T-cell (primary cell): ENCODE measurements around the gene WDR70. TPM values are rescaled to one million over a fixed set of nuclear protein-coding genes. Genes with fewer than 3 reads are reported as not detected.
"Not testable (repeated sequence)": the region's sequence is repeated elsewhere in the genome, so short reads cannot be mapped to it uniquely, and the experiment has no call there.

Source experiments
- ATAC-seq, 4 experiments: fragments of 200-7000 bp in 3 of 4; fragments of 150-1000 bp in 1 of 4; cut with Tn5 transposase; replicated peaks in 1 of 4; 1 replicate in 3 of 4; 2 replicates in 1 of 4; pipeline ENCODE4 v1.10.0; 2021; ENCODE audit warnings: moderate library complexity in 3 of 4, mild to moderate bottlenecking in 2 of 4, moderate number of reproducible peaks in 1 of 4
- CTCF ChIA-PET, 2 donors: fragments of 300-600 bp; sonication (Branson Sonifier 250); formaldehyde crosslinking; loops; one replicate each; lab custom pipeline; 2022; ENCODE audit warnings: antibody characterized with exemption in 2 of 2; lab: Charles Lee
- POLR2A ChIA-PET, 2 donors: fragments of 300-600 bp; sonication (Branson Sonifier 250); formaldehyde crosslinking; loops; one replicate each; lab custom pipeline; 2022; ENCODE audit warnings: antibody characterized with exemption in 2 of 2; lab: Charles Lee
- DNase-seq, 35 experiments: peaks; one replicate each; pipeline versions ENCODE4 v3.0.0 to v3.0.0-alpha.2; 2013 to 2023
- H3K27ac ChIP-seq: one replicate; pipeline ENCODE4 v1.5.1; 2013; ENCODE audit warnings: low read length
- H3K27me3 ChIP-seq, 2 experiments: replicated peaks in 1 of 2; 1 replicate in 1 of 2; 2 replicates in 1 of 2; pipeline versions ENCODE4 v1.6.1 to v1.7.0; 2013; ENCODE audit warnings: low read length in 1 of 2, mixed read lengths in 1 of 2; ENCODE audit not compliant: control insufficient read depth in 2 of 2, insufficient read depth in 2 of 2; ENCODE audit errors: extremely low read depth in 1 of 2
- H3K36me3 ChIP-seq, 2 donors: 1 replicate in 1 of 2; 2 replicates in 1 of 2; pipeline versions ENCODE4 v1.6.1 to v1.7.0; 2013; ENCODE audit warnings: low read length in 1 of 2; ENCODE audit not compliant: control insufficient read depth in 2 of 2, insufficient read depth in 1 of 2; ENCODE audit errors: extremely low read depth in 1 of 2
- H3K4me1 ChIP-seq, 2 experiments: 1 replicate in 1 of 2; 2 replicates in 1 of 2; pipeline versions ENCODE4 v1.6.1 to v1.7.0; 2013; ENCODE audit warnings: low read length in 2 of 2, mixed read lengths in 1 of 2; ENCODE audit not compliant: insufficient read depth in 2 of 2, control insufficient read depth in 1 of 2; ENCODE audit errors: extremely low read depth in 1 of 2
- H3K4me3 ChIP-seq, 2 donors: 1 replicate in 1 of 2; 2 replicates in 1 of 2; pipeline versions ENCODE4 v1.5.1 to v1.7.0; 2013; ENCODE audit warnings: mild to moderate bottlenecking in 2 of 2, low read length in 1 of 2, moderate library complexity in 1 of 2; ENCODE audit not compliant: control insufficient read depth in 1 of 2; ENCODE audit errors: extremely low read depth in 1 of 2
- H3K9me3 ChIP-seq: 2 replicates; pipeline ENCODE4 v1.7.0; 2013
- H3K27ac Mint-ChIP-seq, 2 donors: one replicate each; pipeline ENCODE4 v1.8.0; 2020 to 2021; ENCODE audit warnings: mild to moderate bottlenecking in 2 of 2, mixed read lengths in 2 of 2
- H3K27me3 Mint-ChIP-seq, 2 donors: one replicate each; pipeline ENCODE4 v1.8.0; 2021 to 2022; ENCODE audit warnings: mixed read lengths in 2 of 2
- H3K36me3 Mint-ChIP-seq: one replicate; pipeline ENCODE4 v1.8.0; 2021; ENCODE audit warnings: mixed read lengths
- H3K4me1 Mint-ChIP-seq, 3 donors: one replicate each; pipeline ENCODE4 v1.8.0; 2020 to 2022; ENCODE audit warnings: mixed read lengths in 3 of 3, mild to moderate bottlenecking in 1 of 3
- H3K4me3 Mint-ChIP-seq, 3 donors: one replicate each; pipeline ENCODE4 v1.8.0; 2020 to 2022; ENCODE audit warnings: mild to moderate bottlenecking in 3 of 3, mixed read lengths in 3 of 3, moderate library complexity in 3 of 3
- H3K9me3 Mint-ChIP-seq, 3 donors: one replicate each; pipeline ENCODE4 v1.8.0; 2020 to 2022; ENCODE audit warnings: mixed read lengths in 3 of 3
- WGBS: methylation state at CpG from one replicate; pipeline ENCODE4 v1.1.5; 2013; ENCODE audit warnings: missing lambda C conversion rate; ENCODE audit not compliant: insufficient coverage; 5-methylcytosine and 5-hydroxymethylcytosine counted together
- total RNA-seq, 35 experiments: library from RNA in 6 of 35; stranded (reverse) in 6 of 35; fragments of 120-200 nt in 1 of 35; gene quantifications; one replicate each; pipeline versions ENCODE4 v1.2.1 to v1.2.4 and lab custom pipeline; 2013 to 2026

Gene WDR70
- total RNA-seq, 5 donors from 2014 or later (not counting 1 experiment from before 2014, with no cell fraction given) = 30.1 to 44.6 (median 37.5) TPM

DNA sequence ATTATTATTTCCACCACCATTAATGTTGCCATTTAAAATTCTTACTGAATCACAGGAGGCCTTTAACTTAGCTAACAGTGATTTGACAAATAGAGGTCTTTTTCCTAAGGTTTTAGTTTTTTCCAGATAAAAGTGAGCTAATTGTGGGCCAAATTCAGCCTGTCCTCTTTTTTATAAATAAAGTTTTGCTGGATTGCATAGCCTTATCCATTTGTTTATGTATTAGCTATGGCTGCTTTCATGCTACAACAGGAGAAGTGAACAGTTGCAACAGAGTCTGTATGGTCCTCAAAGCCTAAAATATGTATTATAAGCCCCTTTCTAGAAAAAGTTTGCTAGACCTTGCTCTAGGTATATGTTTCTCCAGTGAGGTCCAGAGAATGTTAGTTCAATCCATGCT lies 288.3 kb downstream of the WDR70 start:
- H3K27me3 Mint-ChIP-seq = no peaks in the 10 kb centered on the region
- ATAC-seq (no peak), DNase-seq (no peak)
- ChIA-PET POLR2A (interaction anchor here in 1 of 2 donors (0.6 kb wide), 1 partner anchor 878 kb away, joined by 6 read pairs; no protein-coding TSS in a partner anchor), CTCF (interaction anchor here in 1 of 2 donors (0.6 kb wide), 2 partner anchors 1063 to 1162 kb away, joined by 3 to 4 read pairs; no protein-coding TSS in a partner anchor)
- H3K4me1 ChIP-seq = peaks cover 2 to 5% of the 10 kb centered on the region in 2 experiments
- H3K36me3 Mint-ChIP-seq = peaks cover 48% of the 10 kb centered on the region
- H3K27ac Mint-ChIP-seq = no peak overlapping the region
- H3K9me3 Mint-ChIP-seq = no peaks in the 10 kb centered on the region
- H3K9me3 ChIP-seq = no peaks in the 10 kb centered on the region
- H3K27ac ChIP-seq = no peak overlapping the region
- H3K4me3 ChIP-seq = no peak overlapping the region
- H3K4me1 Mint-ChIP-seq = peaks cover 25 to 30% (median 29%) of the 10 kb centered on the region in 3 donors
- no peak overlapping the region for H3K4me3 Mint-ChIP-seq
- no peaks in the 10 kb centered on the region for H3K36me3 ChIP-seq
- no peaks in the 10 kb centered on the region for H3K27me3 ChIP-seq

DNA sequence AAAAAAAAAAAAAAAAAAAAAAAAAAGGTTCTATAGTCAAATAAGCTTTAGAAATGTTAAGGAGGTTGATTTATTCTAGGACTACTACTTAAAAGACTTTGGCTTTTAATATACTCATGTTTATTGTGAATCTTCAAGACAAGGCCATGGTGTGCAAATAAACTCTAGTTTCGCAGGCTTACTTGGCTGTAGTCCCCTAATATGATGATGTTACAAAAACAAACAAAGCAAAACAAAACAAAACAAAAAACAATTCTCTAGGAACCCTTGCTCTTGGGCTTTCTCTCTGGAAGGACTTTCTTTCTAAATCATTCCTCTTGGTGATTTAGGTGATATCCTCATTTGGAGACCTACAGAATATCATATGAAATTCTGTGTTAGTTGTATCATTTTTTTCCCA lies 288.7 kb downstream of the WDR70 start:
- POLR2A ChIA-PET = interaction anchor here in 1 of 2 donors (0.6 kb wide), 1 partner anchor 878 kb away, joined by 6 read pairs; no protein-coding TSS in a partner anchor
- WGBS = no CpG with 5 or more reads among the region's 1 CpG
- Histone ChIP-seq H3K4me3 (no peak overlapping the region), H3K4me1 (peaks cover 4 to 9% of the 10 kb centered on the region in 2 experiments), H3K27me3 (no peaks in the 10 kb centered on the region), H3K36me3 (no peaks in the 10 kb centered on the region), H3K27ac (no peak overlapping the region), H3K9me3 (no peaks in the 10 kb centered on the region)
- H3K4me1 Mint-ChIP-seq = peaks cover 28 to 34% (median 32%) of the 10 kb centered on the region in 3 donors
- H3K9me3 Mint-ChIP-seq = no peaks in the 10 kb centered on the region
- H3K36me3 Mint-ChIP-seq = peaks cover 44% of the 10 kb centered on the region
- no peak for ATAC-seq
- H3K27ac Mint-ChIP-seq = no peak overlapping the region
- DNase-seq = no peak
- CTCF ChIA-PET = interaction anchor here in 1 of 2 donors (0.6 kb wide), 2 partner anchors 1064 to 1162 kb away, joined by 3 to 4 read pairs; no protein-coding TSS in a partner anchor
- no peaks in the 10 kb centered on the region for H3K27me3 Mint-ChIP-seq
- no peak overlapping the region for H3K4me3 Mint-ChIP-seq

DNA sequence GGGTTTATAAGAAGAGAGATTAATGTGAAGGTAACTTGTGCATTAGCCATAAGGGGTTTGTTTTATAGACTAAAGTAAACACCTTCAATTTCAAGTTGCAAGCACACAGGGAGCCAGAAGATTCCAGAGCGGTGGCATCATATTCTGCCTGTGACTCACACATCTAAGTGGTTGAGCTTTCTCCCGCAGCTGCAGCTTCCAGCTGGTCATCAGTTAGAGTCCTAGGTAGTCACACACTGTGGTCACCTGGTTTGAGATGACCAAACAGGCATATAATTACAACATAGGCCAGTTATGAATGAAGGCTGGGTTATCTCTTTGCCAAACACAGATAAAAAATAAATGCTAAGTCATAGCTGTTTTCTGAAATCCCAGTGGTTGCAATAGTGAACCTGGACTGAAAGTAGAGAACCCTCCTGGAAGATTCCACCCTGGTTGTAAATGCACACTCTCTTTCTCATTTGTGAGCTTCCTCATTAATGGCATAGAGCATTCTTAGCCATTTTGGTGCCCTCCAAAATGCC lies 289.5 kb downstream of the WDR70 start:
- H3K9me3 ChIP-seq = no peaks in the 10 kb centered on the region
- no peak for ATAC-seq
- H3K27ac ChIP-seq = no peak overlapping the region
- H3K9me3 Mint-ChIP-seq = no peaks in the 10 kb centered on the region
- no peaks in the 10 kb centered on the region for H3K27me3 Mint-ChIP-seq
- no peaks in the 10 kb centered on the region for H3K27me3 ChIP-seq
- no peak overlapping the region for H3K27ac Mint-ChIP-seq
- H3K4me3 Mint-ChIP-seq = no peak overlapping the region
- ChIA-PET POLR2A (no interaction called here), CTCF (no interaction called here)
- no peak for DNase-seq
- H3K36me3 ChIP-seq = no peaks in the 10 kb centered on the region
- no CpG with 5 or more reads among the region's 2 CpGs for WGBS
- H3K36me3 Mint-ChIP-seq = peaks cover 44% of the 10 kb centered on the region
- H3K4me3 ChIP-seq = no peak overlapping the region
- peaks cover 4 to 11% of the 10 kb centered on the region in 2 experiments for H3K4me1 ChIP-seq
- peaks cover 31 to 35% (median 34%) of the 10 kb centered on the region in 3 donors for H3K4me1 Mint-ChIP-seq

DNA sequence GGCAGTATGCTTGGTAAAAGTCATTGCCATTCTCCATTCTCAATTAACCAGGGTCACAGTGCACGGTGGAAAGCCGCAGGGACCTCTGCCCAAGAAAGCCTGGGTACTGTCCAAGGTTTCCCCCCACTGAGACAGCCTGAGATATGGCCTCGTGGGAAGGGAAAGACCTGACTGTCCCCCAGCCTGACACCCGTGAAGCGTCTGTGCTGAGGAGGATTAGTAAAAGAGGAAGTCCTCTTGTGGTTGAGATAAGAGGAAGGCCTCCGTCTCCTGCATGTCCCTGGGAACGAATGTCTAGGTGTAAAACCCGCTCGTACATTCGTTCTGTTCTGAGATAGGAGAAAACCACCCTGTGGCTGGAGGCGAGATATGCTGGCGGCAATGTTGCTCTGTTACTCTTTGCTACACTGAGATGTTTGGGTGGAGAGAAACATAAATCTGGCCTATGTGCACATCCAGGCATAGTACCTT lies 293.0 kb downstream of the WDR70 start:
- POLR2A ChIA-PET, H3K27me3 Mint-ChIP-seq, ATAC-seq, CTCF ChIA-PET, H3K27ac ChIP-seq, H3K4me3 Mint-ChIP-seq, H3K27me3 ChIP-seq, H3K36me3 ChIP-seq, H3K4me3 ChIP-seq, H3K9me3 ChIP-seq, H3K9me3 Mint-ChIP-seq: not testable (repeated sequence)
- peaks cover 22 to 35% (median 27%) of the 10 kb centered on the region in 3 donors for H3K4me1 Mint-ChIP-seq
- peaks cover 4 to 11% of the 10 kb centered on the region in 2 experiments for H3K4me1 ChIP-seq
- H3K27ac Mint-ChIP-seq = peak overlapping the region in 1 of 2 donors; percentile 78
- WGBS = 5% methylated on average over 9 of the region's 12 CpGs
- H3K36me3 Mint-ChIP-seq = peaks cover 26% of the 10 kb centered on the region
- peak in 8 of 35 experiments; percentile 1 to 26 (median 6) for DNase-seq

DNA sequence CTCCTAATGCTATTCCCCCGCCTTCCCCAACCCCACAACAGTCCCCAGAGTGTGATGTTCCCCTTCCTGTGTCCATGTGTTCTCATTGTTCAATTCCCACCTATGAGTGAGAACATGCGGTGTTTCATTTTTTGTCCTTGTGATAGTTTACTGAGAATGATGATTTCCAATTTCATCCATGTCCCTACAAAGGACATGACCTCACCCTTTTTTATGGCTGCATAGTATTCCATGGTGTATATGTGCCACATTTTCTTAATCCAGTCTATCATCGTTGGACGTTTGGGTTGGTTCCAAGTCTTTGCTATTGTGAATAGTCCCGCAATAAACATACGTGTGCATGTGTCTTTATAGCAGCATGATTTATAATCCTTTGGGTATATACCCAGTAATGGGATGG lies 295.2 kb downstream of the WDR70 start:
- H3K4me3 ChIP-seq, CTCF ChIA-PET, H3K27me3 Mint-ChIP-seq, ATAC-seq, DNase-seq, H3K9me3 ChIP-seq, H3K27me3 ChIP-seq, H3K27ac ChIP-seq, H3K27ac Mint-ChIP-seq, H3K4me3 Mint-ChIP-seq, H3K36me3 ChIP-seq, POLR2A ChIA-PET, H3K9me3 Mint-ChIP-seq: not testable (repeated sequence)
- H3K4me1 ChIP-seq = peaks cover 4 to 11% of the 10 kb centered on the region in 2 experiments
- Mint-ChIP-seq H3K36me3 (peaks cover 28% of the 10 kb centered on the region), H3K4me1 (peaks cover 22 to 35% (median 27%) of the 10 kb centered on the region in 3 donors)
- WGBS = no CpG with 5 or more reads among the region's 6 CpGs

DNA sequence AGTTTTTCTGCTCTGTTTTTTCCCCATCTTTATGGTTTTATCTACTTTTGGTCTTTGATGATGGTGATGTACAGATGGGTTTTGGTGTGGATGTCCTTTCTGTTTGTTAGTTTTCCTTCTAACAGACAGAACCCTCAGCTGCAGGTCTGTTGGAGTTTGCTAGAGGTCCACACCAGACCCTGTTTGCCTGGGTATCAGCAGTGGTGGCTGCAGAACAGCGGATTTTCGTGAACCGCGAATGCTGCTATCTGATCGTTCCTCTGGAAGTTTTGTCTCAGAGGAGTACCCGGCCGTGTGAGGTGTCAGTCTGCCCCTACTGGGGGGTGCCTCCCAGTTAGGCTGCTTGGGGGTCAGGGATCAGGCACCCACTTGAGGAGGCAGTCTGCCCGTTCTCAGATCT lies 300.2 kb downstream of the WDR70 start:
- H3K36me3 ChIP-seq, H3K9me3 ChIP-seq, ATAC-seq, H3K4me1 ChIP-seq, H3K27ac ChIP-seq, H3K4me3 Mint-ChIP-seq, CTCF ChIA-PET, H3K27ac Mint-ChIP-seq, H3K4me3 ChIP-seq, H3K27me3 ChIP-seq, DNase-seq, H3K27me3 Mint-ChIP-seq: not testable (repeated sequence)
- POLR2A ChIA-PET = interaction anchor here in 1 of 2 donors (0.6 kb wide), 1 partner anchor 1527 kb away, joined by 3 read pairs; no protein-coding TSS in a partner anchor
- H3K9me3 Mint-ChIP-seq = peaks cover 14 to 27% (median 23%) of the 10 kb centered on the region in 3 donors
- WGBS = 91% methylated on average over 4 of the region's 8 CpGs
- H3K36me3 Mint-ChIP-seq = peaks cover 54% of the 10 kb centered on the region
- H3K4me1 Mint-ChIP-seq = peaks cover 5 to 20% (median 7%) of the 10 kb centered on the region in 3 donors
